Measurements from ENCODE around the gene DNAH11. TPM values are rescaled to one million over a fixed set of nuclear protein-coding genes. Genes with fewer than 3 reads are reported as not detected.

Gene DNAH11
- polyA plus RNA-seq, 1 experiment: 0.59 TPM

DNA sequence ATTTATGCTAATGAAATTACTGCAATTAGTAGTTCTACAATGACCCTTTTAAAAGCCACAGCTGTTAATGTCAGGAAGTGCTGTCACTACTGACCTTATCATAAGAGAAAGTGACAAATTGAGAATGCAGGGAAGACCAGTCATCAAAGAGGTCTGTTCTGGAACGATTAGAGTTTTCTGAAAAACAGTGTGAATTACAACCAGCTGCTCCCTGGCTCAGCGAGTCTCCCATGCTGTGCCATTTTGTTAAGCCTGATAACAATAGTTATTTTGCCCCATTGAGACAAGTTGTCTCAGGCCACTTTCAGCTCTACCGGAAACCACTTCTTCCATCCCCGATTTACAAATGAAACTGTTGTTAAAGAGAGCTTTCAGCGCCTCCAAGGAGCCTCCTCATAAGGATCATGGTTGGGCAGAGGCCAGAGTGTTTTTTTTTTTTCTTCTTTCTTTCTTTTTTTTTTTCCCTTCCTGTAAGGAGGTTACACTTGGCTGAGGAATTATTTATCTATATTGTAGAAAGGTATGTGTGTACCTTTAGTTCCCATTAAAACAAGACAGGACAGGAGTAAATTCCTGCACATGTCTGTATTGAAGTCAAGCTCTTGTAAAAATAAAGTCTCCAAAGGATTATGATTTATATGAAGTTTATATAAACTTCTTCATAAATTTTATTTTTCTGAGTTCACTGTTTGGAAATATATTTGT is 229.2 kb downstream of the DNAH11 start:
- Histone ChIP-seq H3K36me3 (ENCODE audit: control insufficient read depth, insufficient read depth, low read length) (no peaks in the 10 kb centered on the region), H3K27me3 (ENCODE audit: control insufficient read depth, insufficient read depth, low read length) (no peaks in the 10 kb centered on the region), H3K4me3 (ENCODE audit: low read depth, low read length) (no peak overlapping the region)
- POLR2A ChIA-PET: no interaction called here
- CTCF ChIA-PET: no interaction called here
- DNase-seq (ENCODE audit: low read depth): no peak
- TF ChIP-seq, protein P1, sequence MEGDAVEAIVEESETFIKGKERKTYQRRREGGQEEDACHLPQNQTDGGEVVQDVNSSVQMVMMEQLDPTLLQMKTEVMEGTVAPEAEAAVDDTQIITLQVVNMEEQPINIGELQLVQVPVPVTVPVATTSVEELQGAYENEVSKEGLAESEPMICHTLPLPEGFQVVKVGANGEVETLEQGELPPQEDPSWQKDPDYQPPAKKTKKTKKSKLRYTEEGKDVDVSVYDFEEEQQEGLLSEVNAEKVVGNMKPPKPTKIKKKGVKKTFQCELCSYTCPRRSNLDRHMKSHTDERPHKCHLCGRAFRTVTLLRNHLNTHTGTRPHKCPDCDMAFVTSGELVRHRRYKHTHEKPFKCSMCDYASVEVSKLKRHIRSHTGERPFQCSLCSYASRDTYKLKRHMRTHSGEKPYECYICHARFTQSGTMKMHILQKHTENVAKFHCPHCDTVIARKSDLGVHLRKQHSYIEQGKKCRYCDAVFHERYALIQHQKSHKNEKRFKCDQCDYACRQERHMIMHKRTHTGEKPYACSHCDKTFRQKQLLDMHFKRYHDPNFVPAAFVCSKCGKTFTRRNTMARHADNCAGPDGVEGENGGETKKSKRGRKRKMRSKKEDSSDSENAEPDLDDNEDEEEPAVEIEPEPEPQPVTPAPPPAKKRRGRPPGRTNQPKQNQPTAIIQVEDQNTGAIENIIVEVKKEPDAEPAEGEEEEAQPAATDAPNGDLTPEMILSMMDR (IDR thresholded peaks at IDR 0.05; ENCODE audit: insufficient read depth, low read depth, low read length): no peak

DNA sequence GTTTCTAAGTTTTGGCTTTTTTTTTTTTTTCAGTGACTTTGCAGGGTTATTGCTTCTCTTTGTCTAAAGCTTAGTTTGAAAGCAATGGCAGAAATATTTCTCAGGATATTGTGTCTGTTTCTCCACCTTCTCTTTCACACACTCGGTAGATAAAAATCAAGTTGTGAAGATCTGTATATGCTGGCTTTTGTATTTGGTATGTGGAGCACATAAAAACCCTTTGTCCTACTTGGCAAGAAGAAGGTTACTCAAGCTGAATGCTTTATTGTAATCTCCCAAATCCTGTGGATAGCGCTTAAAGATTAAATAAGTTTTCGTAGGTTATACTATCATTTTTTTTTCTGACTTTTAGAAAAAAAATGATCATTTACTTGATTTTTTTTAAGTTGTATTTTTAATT is 230.5 kb downstream of the DNAH11 start:
- CTCF ChIA-PET: no interaction called here

DNA sequence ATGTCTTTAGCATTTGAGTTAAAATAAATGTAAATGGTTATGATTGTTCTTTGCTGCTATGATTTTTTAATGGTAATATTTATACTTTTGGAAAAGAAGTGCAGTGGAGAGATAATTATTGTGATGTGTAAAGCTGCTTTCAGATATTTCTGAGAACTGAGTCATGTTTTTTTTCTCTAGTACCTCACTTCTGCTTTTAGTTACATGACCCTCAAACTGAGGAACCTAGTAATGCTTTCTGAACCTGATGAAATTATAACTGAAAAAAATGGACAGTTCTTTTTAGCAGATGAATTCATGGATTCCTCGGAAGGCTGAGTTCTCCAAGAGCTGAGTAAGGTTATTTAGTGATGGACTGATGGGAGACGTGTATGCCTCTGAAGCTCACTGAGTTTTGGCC is 235.1 kb downstream of the DNAH11 start:
- no peak overlapping the region for H3K4me3 ChIP-seq (ENCODE audit: low read depth, low read length)
- H3K36me3 ChIP-seq (ENCODE audit: control insufficient read depth, insufficient read depth, low read length): no peaks in the 10 kb centered on the region
- CTCF ChIA-PET: interaction anchor here (0.7 kb wide), 1 partner anchor 9 kb away, joined by 3 read pairs; no protein-coding TSS in a partner anchor
- TF ChIP-seq, protein P1 (IDR thresholded peaks at IDR 0.05; ENCODE audit: insufficient read depth, low read depth, low read length): no peak
- no peaks in the 10 kb centered on the region for H3K27me3 ChIP-seq (ENCODE audit: control insufficient read depth, insufficient read depth, low read length)
- no peak for DNase-seq (ENCODE audit: low read depth)
- POLR2A ChIA-PET: no interaction called here

More for the DNA sequence above, 230.5 kb downstream of the DNAH11 start:
- TF ChIP-seq, protein P1 (IDR thresholded peaks at IDR 0.05; ENCODE audit: insufficient read depth, low read depth, low read length): no peak
- DNase-seq (ENCODE audit: low read depth): no peak
- POLR2A ChIA-PET: no interaction called here
- Histone ChIP-seq H3K36me3 (ENCODE audit: control insufficient read depth, insufficient read depth, low read length) (no peaks in the 10 kb centered on the region), H3K27me3 (ENCODE audit: control insufficient read depth, insufficient read depth, low read length) (no peaks in the 10 kb centered on the region), H3K4me3 (ENCODE audit: low read depth, low read length) (no peak overlapping the region)

DNA sequence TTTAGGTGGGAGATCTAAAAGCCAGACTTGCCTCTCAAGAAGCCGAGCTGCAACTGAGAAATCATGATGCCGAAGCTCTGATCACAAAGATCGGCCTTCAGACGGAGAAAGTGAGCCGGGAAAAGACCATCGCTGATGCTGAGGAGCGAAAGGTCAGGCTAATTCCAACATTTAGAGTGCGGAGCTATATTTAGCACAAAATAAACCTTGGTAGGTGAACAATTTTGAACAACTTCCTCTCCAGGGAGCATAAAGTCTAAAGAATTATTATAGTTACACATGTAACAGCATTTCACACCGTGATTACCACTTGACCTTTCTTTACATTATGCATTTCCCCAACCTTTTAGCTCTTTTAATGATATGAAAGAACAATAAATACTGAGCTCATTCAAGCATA is 236.1 kb downstream of the DNAH11 start:
- TF ChIP-seq, protein P1 (IDR thresholded peaks at IDR 0.05; ENCODE audit: insufficient read depth, low read depth, low read length): no peak
- POLR2A ChIA-PET: no interaction called here
- DNase-seq (ENCODE audit: low read depth): no peak
- H3K36me3 ChIP-seq (ENCODE audit: control insufficient read depth, insufficient read depth, low read length): no peaks in the 10 kb centered on the region
- no peaks in the 10 kb centered on the region for H3K27me3 ChIP-seq (ENCODE audit: control insufficient read depth, insufficient read depth, low read length)
- H3K4me3 ChIP-seq (ENCODE audit: low read depth, low read length): no peak overlapping the region
- CTCF ChIA-PET: interaction anchor here (1.4 kb wide), 1 partner anchor 12 kb away, joined by 3 read pairs; no protein-coding TSS in a partner anchor

DNA sequence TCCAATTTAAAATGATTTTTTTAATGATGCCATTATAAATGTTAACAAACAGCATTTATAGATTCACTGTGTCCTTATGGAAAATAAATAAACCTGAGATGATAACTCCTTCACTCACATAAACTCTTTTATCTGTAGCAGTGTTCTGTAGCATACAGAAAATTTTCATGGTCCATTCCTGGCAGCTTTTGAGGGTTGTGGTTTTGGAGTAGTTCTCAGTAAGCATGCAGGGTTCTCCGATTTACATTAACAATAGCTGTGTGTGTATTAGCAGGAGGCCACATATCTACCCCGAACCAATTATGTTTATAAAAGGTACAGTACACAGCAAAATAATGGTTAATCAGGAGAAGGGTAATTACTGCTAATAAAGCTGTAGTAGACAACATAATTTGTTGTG is 240.2 kb downstream of the DNAH11 start:
- POLR2A ChIA-PET: no interaction called here
- CTCF ChIA-PET: interaction anchor here (0.5 kb wide), 1 partner anchor 343 kb away, joined by 3 read pairs; no protein-coding TSS in a partner anchor
- DNase-seq (ENCODE audit: low read depth): no peak
- H3K4me3 ChIP-seq (ENCODE audit: low read depth, low read length): no peak overlapping the region
- no peaks in the 10 kb centered on the region for H3K27me3 ChIP-seq (ENCODE audit: control insufficient read depth, insufficient read depth, low read length)
- TF ChIP-seq, protein P1 (IDR thresholded peaks at IDR 0.05; ENCODE audit: insufficient read depth, low read depth, low read length): no peak
- no peaks in the 10 kb centered on the region for H3K36me3 ChIP-seq (ENCODE audit: control insufficient read depth, insufficient read depth, low read length)
